Adipocyte (in vitro differentiated cells): ENCODE measurements around the gene ZFP37.

Experiments used
- DNase-seq: peaks from one replicate; pipeline ENCODE4 v3.0.0-alpha.2; 2015; ENCODE audit warnings: low read depth
- H3K27me3 ChIP-seq: replicated peaks from 2 replicates; pipeline ENCODE4 v1.7.0; 2013; ENCODE audit warnings: mild to moderate bottlenecking, low read length, moderate library complexity; ENCODE audit not compliant: control insufficient read depth, insufficient read depth
- H3K36me3 ChIP-seq: 2 replicates; pipeline ENCODE4 v1.7.0; 2013; ENCODE audit warnings: low read length, mild to moderate bottlenecking, moderate library complexity; ENCODE audit not compliant: control insufficient read depth, insufficient read depth, severe bottlenecking
- H3K4me1 ChIP-seq: 2 replicates; pipeline ENCODE4 v1.7.0; 2013; ENCODE audit warnings: mild to moderate bottlenecking, low read length, moderate library complexity; ENCODE audit not compliant: control insufficient read depth, insufficient read depth
- H3K4me3 ChIP-seq: 2 replicates; pipeline ENCODE4 v1.7.0; 2013; ENCODE audit warnings: mild to moderate bottlenecking, low read length, moderate library complexity
- H3K9ac ChIP-seq: 2 replicates; pipeline ENCODE4 v1.7.0; 2013; ENCODE audit warnings: mild to moderate bottlenecking, low read length, moderate library complexity
- H3K9me3 ChIP-seq: 2 replicates; pipeline ENCODE4 v1.7.0; 2013; ENCODE audit warnings: mild to moderate bottlenecking, low read length, moderate library complexity; ENCODE audit not compliant: control insufficient read depth

The ZFP37 gene

GRCh38 chr9:113057193-113057592, 669 bp upstream of the ZFP37 start:
- H3K27me3 ChIP-seq: peaks cover 5% of the 10 kb centered on the region
- peak overlapping the region; percentile 86 for H3K9ac ChIP-seq
- peak overlapping the region; percentile 99 for H3K4me3 ChIP-seq
- peaks cover 4% of the 10 kb centered on the region for H3K4me1 ChIP-seq
- no peaks in the 10 kb centered on the region for H3K36me3 ChIP-seq
- H3K9me3 ChIP-seq: peaks cover 60% of the 10 kb centered on the region
- DNase-seq: no peak

GRCh38 chr9:113042884-113043657, 13.5 kb downstream of the ZFP37 start:
- H3K9me3 ChIP-seq: peaks cover 98% of the 10 kb centered on the region
- no peaks in the 10 kb centered on the region for H3K4me1 ChIP-seq
- H3K4me3 ChIP-seq: peak overlapping the region; percentile 61
- no peaks in the 10 kb centered on the region for H3K27me3 ChIP-seq
- H3K9ac ChIP-seq: no peak overlapping the region
- peaks cover 47% of the 10 kb centered on the region for H3K36me3 ChIP-seq
- DNase-seq: no peak

GRCh38 chr9:113026200-113026599, 30.3 kb downstream of the ZFP37 start:
- H3K9me3 ChIP-seq: peaks cover 82% of the 10 kb centered on the region
- DNase-seq: no peak
- no peaks in the 10 kb centered on the region for H3K4me1 ChIP-seq

GRCh38 chr9:113018247-113018646, 38.3 kb downstream of the ZFP37 start:
- H3K36me3 ChIP-seq: no peaks in the 10 kb centered on the region
- H3K9me3 ChIP-seq: peaks cover 62% of the 10 kb centered on the region
- no peak for DNase-seq
- no peaks in the 10 kb centered on the region for H3K4me1 ChIP-seq
- no peaks in the 10 kb centered on the region for H3K27me3 ChIP-seq
- no peak overlapping the region for H3K9ac ChIP-seq
- no peak overlapping the region for H3K4me3 ChIP-seq

More at GRCh38 chr9:113026200-113026599, 30.3 kb downstream of the ZFP37 start:
- H3K27me3 ChIP-seq: no peaks in the 10 kb centered on the region
- H3K9ac ChIP-seq: no peak overlapping the region
- H3K36me3 ChIP-seq: no peaks in the 10 kb centered on the region
- H3K4me3 ChIP-seq: no peak overlapping the region

GRCh38 chr9:113012492-113012891, 44.0 kb downstream of the ZFP37 start:
- peak; percentile 2 for DNase-seq
- peaks cover 53% of the 10 kb centered on the region for H3K9me3 ChIP-seq
- no peaks in the 10 kb centered on the region for H3K36me3 ChIP-seq
- no peaks in the 10 kb centered on the region for H3K27me3 ChIP-seq
- H3K4me3 ChIP-seq: peak overlapping the region; percentile 75
- no peak overlapping the region for H3K9ac ChIP-seq
- no peaks in the 10 kb centered on the region for H3K4me1 ChIP-seq

- H3K4me3 ChIP-seq: peak within 1 kb of the TSS; percentile 75
- no peaks in the 10 kb centered on the region for H3K27me3 ChIP-seq
- peak; percentile 72 for DNase-seq
- H3K36me3 ChIP-seq: no peaks in the 10 kb centered on the region
- H3K4me1 ChIP-seq: no peaks in the 10 kb centered on the region
- H3K9ac ChIP-seq: no peak within 1 kb of the TSS
- H3K9me3 ChIP-seq: peaks cover 56% of the 10 kb centered on the region
Measured at GRCh38 chr9:113011911-113012381, 44.6 kb downstream of the ZFP37 start, which contains the start of gene ZNF883. Gene ZNF883, minus strand, starts transcription at chr9:113012192.

GRCh38 chr9:113005777-113006176, 50.7 kb downstream of the ZFP37 start:
- no peak overlapping the region for H3K9ac ChIP-seq
- peaks cover 78% of the 10 kb centered on the region for H3K9me3 ChIP-seq
- H3K36me3 ChIP-seq: no peaks in the 10 kb centered on the region
- no peaks in the 10 kb centered on the region for H3K27me3 ChIP-seq
- no peak overlapping the region for H3K4me3 ChIP-seq
- H3K4me1 ChIP-seq: no peaks in the 10 kb centered on the region
- DNase-seq: no peak

- H3K9me3 ChIP-seq: peaks cover 95% of the 10 kb centered on the region
- no peaks in the 10 kb centered on the region for H3K36me3 ChIP-seq
- H3K9ac ChIP-seq: no peak overlapping the region
- H3K4me1 ChIP-seq: no peaks in the 10 kb centered on the region
- no peak for DNase-seq
- H3K4me3 ChIP-seq: peak overlapping the region; percentile 56
- no peaks in the 10 kb centered on the region for H3K27me3 ChIP-seq
Measured at GRCh38 chr9:112997236-112997941, 59.1 kb downstream of the ZFP37 start.
